Liver (tissue), 9 donors: ENCODE data around the gene PGC. TPM values are rescaled to one million over a fixed set of nuclear protein-coding genes. Genes with fewer than 3 reads are reported as not detected.

Source experiments
- DNase-seq: peaks from one replicate; pipeline ENCODE4 v3.0.0-alpha.2; 2017; ENCODE audit warnings: low spot score
- H3K27ac ChIP-seq, 2 donors: one replicate each; pipeline ENCODE4 v1.7.0; 2013; ENCODE audit warnings: inconsistent platforms in 2 of 2, low read length in 2 of 2, control low read depth in 1 of 2, low read depth in 1 of 2, mild to moderate bottlenecking in 1 of 2
- H3K27me3 ChIP-seq, 4 donors: one replicate each; pipeline versions ENCODE4 v1.6.1 to v1.7.0; 2013; ENCODE audit warnings: low read length in 3 of 4, inconsistent platforms in 1 of 4, mild to moderate bottlenecking in 1 of 4, moderate library complexity in 1 of 4; ENCODE audit not compliant: control insufficient read depth in 4 of 4, insufficient read depth in 4 of 4
- H3K36me3 ChIP-seq, 4 donors: one replicate each; pipeline versions ENCODE4 v1.6.1 to v1.7.0; 2013; ENCODE audit warnings: low read length in 3 of 4, mild to moderate bottlenecking in 3 of 4, low read depth in 1 of 4, moderate library complexity in 1 of 4; ENCODE audit not compliant: control insufficient read depth in 4 of 4, insufficient read depth in 3 of 4
- H3K4me1 ChIP-seq, 4 donors: one replicate each; pipeline versions ENCODE4 v1.6.1 to v1.7.0; 2013; ENCODE audit warnings: low read length in 3 of 4, mild to moderate bottlenecking in 3 of 4, moderate library complexity in 1 of 4; ENCODE audit not compliant: control insufficient read depth in 4 of 4, insufficient read depth in 4 of 4
- H3K4me3 ChIP-seq, 3 donors: one replicate each; pipeline versions ENCODE4 v1.6.1 to v1.7.0; 2013; ENCODE audit warnings: low read length in 3 of 3, control low read depth in 1 of 3, low read depth in 1 of 3, mild to moderate bottlenecking in 1 of 3
- H3K9ac ChIP-seq, 2 donors: one replicate each; pipeline ENCODE4 v1.7.0; 2013; ENCODE audit warnings: low read length in 2 of 2, mild to moderate bottlenecking in 2 of 2, moderate library complexity in 2 of 2, control low read depth in 1 of 2, low read depth in 1 of 2
- H3K9me3 ChIP-seq, 4 donors: one replicate each; pipeline versions ENCODE4 v1.6.1 to v1.7.0; 2013; ENCODE audit warnings: low read length in 3 of 4; ENCODE audit not compliant: control insufficient read depth in 4 of 4
- CTCF ChIP-seq: fragments of 150-350 bp; IDR thresholded peaks from 2 replicates; pipeline ENCODE4 v1.5.1; 2017; ENCODE audit warnings: improper control_type of control experiment, low read depth, low read length; ENCODE audit not compliant: missing input control
- EGR1 ChIP-seq, 2 donors: IDR thresholded peaks; 2 replicates each; pipeline ENCODE4 v1.6.1; 2016 to 2018; ENCODE audit warnings: antibody characterized with exemption in 2 of 2, low read depth in 2 of 2
- GABPA ChIP-seq, 2 donors: IDR thresholded peaks in 1 of 2; conservative IDR thresholded peaks in 1 of 2; 2 replicates each; pipeline ENCODE4 v1.6.1; 2016; ENCODE audit warnings: antibody characterized with exemption in 2 of 2, mild to moderate bottlenecking in 1 of 2, moderate library complexity in 1 of 2
- HNF4G ChIP-seq: IDR thresholded peaks from 2 replicates; pipeline ENCODE4 v1.6.1; 2016; ENCODE audit warnings: antibody characterized with exemption
- JUND ChIP-seq, 2 donors: IDR thresholded peaks; 2 replicates each; pipeline ENCODE4 v1.6.1; 2016; ENCODE audit warnings: antibody characterized with exemption in 2 of 2
- MAX ChIP-seq: IDR thresholded peaks from 2 replicates; pipeline ENCODE4 v1.6.1; 2016; ENCODE audit warnings: antibody characterized with exemption
- RAD21 ChIP-seq, 2 donors: IDR thresholded peaks; 2 replicates each; pipeline ENCODE4 v1.6.1; 2016; ENCODE audit warnings: antibody characterized with exemption in 2 of 2, mild to moderate bottlenecking in 2 of 2
- REST ChIP-seq: IDR thresholded peaks from 2 replicates; pipeline ENCODE4 v1.6.1; 2016; ENCODE audit warnings: antibody characterized with exemption, mild to moderate bottlenecking
- SP1 ChIP-seq: IDR thresholded peaks from 2 replicates; pipeline ENCODE4 v1.6.1; 2018; ENCODE audit warnings: antibody characterized with exemption, mild to moderate bottlenecking
- TAF1 ChIP-seq: conservative IDR thresholded peaks from 2 replicates; pipeline ENCODE4 v1.6.1; 2016; ENCODE audit warnings: antibody characterized with exemption, mild to moderate bottlenecking
- WGBS: extraction: QIAGEN DNeasy Blood & Tissue Kit; methylation state at CpG from one replicate; pipeline ENCODE4 v1.1.7; 2013; 5-methylcytosine and 5-hydroxymethylcytosine counted together
- polyA plus RNA-seq, 2 donors: library from polyadenylated mRNA; stranded (reverse) in 1 of 2; unstranded in 1 of 2; fragments of 200-250 nt in 1 of 2; fragments of >200 nt in 1 of 2; fragmentation: Nextera tagmentation in 1 of 2; extraction: Ambion mirVana in 1 of 2; gene quantifications; one replicate each; pipeline versions ENCODE4 v1.2.1 to v1.2.3, GENCODE V29; 2013 to 2015
- total RNA-seq, 2 donors: library from RNA; depleted of rRNA; stranded (reverse); fragments of >200 nt; gene quantifications; one replicate each; pipeline ENCODE4 v1.2.3, GENCODE V29; 2014
- donor health status: healthy.
- donor health status: healthy.
- donor health status: healthy.
- donor health status: healthy.
- donor health status: healthy.

Gene PGC
- total and polyA plus RNA-seq, 4 donors = 0.05 to 0.18 TPM; not detected in 2

- 97% methylated on average over 10 of the region's 10 CpGs for WGBS
- H3K9me3 ChIP-seq = no peaks in the 10 kb centered on the region
- H3K4me1 ChIP-seq = no peaks in the 10 kb centered on the region
- H3K27me3 ChIP-seq = no peaks in the 10 kb centered on the region
- no peak for DNase-seq
- TF ChIP-seq HNF4G (no peak), RAD21 (IDR thresholded peaks at IDR 0.05) (no peak)
- H3K27ac ChIP-seq = no peak overlapping the region
- no peak overlapping the region for H3K9ac ChIP-seq
- no peak overlapping the region for H3K4me3 ChIP-seq
- no peaks in the 10 kb centered on the region for H3K36me3 ChIP-seq
These were observed 45.0 kb downstream of the PGC start for GRCh38 chr6:41702089-41702745.

- Histone ChIP-seq H3K36me3 (no peaks in the 10 kb centered on the region), H3K9me3 (no peaks in the 10 kb centered on the region), H3K9ac (no peak overlapping the region), H3K4me3 (no peak overlapping the region), H3K27me3 (no peaks in the 10 kb centered on the region), H3K4me1 (no peaks in the 10 kb centered on the region), H3K27ac (no peak overlapping the region)
- TF ChIP-seq JUND (IDR thresholded peaks at IDR 0.05) = no peak
- no peak for TF ChIP-seq GABPA (IDR thresholded peaks at IDR 0.05 in 1 of 2, conservative IDR thresholded peaks at IDR 0.05 in 1 of 2)
- no peak for DNase-seq
- 93% methylated on average over 20 of the region's 20 CpGs for WGBS
These were observed 46.5 kb downstream of the PGC start for GRCh38 chr6:41700463-41701347.

- Histone ChIP-seq H3K27ac (no peak overlapping the region), H3K9me3 (no peaks in the 10 kb centered on the region), H3K36me3 (no peaks in the 10 kb centered on the region), H3K9ac (no peak overlapping the region), H3K4me3 (no peak overlapping the region), H3K27me3 (no peaks in the 10 kb centered on the region), H3K4me1 (no peaks in the 10 kb centered on the region)
- WGBS = 92% methylated on average over 2 of the region's 2 CpGs
- DNase-seq = no peak
- TF ChIP-seq REST (no peak), CTCF (no peak), RAD21 (IDR thresholded peaks at IDR 0.05) (no peak), SP1 (no peak), EGR1 (IDR thresholded peaks at IDR 0.05; ENCODE audit: low read depth in 2 of 2) (no peak), GABPA (IDR thresholded peaks at IDR 0.05 in 1 of 2, conservative IDR thresholded peaks at IDR 0.05 in 1 of 2) (no peak), MAX (no peak), HNF4G (no peak), TAF1 (no peak)
These were observed 48.1 kb downstream of the PGC start for GRCh38 chr6:41699063-41699462.
